ENCODE measurements around the gene VAPB. TPM values are rescaled to one million over a fixed set of nuclear protein-coding genes. Genes with fewer than 3 reads are reported as not detected.

The VAPB gene
- total RNA-seq, 1 donor = 17.2 TPM

DNA sequence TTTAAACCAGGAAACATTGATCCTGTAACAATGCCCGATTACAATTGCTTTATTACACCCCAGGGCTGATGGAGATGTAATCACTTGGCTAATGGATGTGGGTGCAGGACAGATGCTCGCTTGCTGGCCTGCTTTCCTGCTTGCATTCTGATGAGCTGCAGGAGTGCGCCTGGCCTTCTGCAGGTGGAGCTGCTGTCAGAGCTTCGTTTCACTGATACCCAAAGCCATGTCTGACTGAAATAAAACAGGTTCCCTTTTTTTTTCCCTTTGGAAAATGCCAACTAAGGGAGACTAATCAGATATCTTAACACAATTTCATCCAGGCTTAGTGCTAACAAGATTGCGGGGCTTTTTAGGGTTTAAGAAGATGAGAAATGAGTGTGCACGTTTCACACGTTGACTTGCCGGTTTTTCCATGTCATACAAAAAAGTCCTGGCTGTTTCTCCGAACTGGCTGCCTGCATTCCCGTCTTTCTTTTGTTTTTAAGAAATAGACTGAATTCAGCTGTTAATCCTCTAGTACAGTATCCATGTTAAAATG lies 60.7 kb downstream of the VAPB start:
- no peak overlapping the region for H3K4me3 ChIP-seq (ENCODE audit: low read depth, low read length)
- TF ChIP-seq, protein P1, sequence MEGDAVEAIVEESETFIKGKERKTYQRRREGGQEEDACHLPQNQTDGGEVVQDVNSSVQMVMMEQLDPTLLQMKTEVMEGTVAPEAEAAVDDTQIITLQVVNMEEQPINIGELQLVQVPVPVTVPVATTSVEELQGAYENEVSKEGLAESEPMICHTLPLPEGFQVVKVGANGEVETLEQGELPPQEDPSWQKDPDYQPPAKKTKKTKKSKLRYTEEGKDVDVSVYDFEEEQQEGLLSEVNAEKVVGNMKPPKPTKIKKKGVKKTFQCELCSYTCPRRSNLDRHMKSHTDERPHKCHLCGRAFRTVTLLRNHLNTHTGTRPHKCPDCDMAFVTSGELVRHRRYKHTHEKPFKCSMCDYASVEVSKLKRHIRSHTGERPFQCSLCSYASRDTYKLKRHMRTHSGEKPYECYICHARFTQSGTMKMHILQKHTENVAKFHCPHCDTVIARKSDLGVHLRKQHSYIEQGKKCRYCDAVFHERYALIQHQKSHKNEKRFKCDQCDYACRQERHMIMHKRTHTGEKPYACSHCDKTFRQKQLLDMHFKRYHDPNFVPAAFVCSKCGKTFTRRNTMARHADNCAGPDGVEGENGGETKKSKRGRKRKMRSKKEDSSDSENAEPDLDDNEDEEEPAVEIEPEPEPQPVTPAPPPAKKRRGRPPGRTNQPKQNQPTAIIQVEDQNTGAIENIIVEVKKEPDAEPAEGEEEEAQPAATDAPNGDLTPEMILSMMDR (IDR thresholded peaks at IDR 0.05; ENCODE audit: insufficient read depth, low read length) = no peak
- no peak for DNase-seq (ENCODE audit: low read depth)

DNA sequence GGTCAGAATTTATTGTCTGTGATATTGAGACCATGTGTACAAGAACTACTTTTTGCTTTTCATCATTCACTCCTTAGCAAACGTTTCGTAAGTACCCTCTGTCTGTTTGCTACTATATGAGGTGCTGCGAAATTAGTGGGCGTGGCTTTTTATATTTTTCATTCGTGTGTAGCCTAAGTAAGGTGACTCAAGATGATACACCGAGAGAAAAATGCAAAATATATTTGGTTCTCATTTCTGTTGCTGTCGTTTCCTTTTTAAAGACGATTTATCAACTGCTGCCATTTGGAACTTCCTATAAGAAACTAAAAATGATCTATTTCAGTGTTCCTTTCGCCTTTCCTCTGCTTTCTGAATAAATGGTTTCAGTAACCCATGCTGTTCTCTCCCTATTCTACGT lies 61.2 kb downstream of the VAPB start:
- TF ChIP-seq, protein P1 (IDR thresholded peaks at IDR 0.05; ENCODE audit: insufficient read depth, low read length) = no peak
- no peak for DNase-seq (ENCODE audit: low read depth)
- no peak overlapping the region for H3K4me3 ChIP-seq (ENCODE audit: low read depth, low read length)

DNA sequence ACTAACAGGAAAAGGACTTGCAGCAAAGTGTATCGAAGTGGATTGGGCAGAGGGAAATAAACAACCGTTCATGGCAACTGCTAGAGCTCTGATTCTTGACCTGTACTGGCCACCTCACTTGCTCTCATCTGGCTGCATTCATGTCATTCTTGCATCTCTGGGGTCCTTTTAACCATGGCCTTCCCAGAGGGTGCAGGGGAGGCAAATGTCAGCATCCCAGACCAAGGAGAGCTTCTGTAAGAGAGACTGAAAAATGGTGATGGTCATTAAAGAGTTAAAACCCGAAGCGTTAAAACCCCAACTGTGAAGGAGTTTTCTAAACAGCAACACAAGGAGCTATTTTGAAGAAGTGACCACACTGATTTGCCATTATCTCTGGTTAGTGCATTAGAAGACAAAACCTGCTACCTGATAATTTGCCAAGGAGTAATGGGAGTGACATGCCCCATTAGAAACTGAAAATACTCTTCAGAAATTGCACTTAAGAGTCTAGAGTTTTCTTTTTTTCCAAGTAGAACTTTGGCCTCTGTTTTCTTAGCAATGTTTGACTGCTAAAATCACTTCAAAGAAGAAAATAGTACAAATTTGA lies 63.7 kb downstream of the VAPB start:
- TF ChIP-seq, protein P1 (IDR thresholded peaks at IDR 0.05; ENCODE audit: insufficient read depth, low read length) = no peak
- DNase-seq (ENCODE audit: low read depth) = no peak
- no peak overlapping the region for H3K4me3 ChIP-seq (ENCODE audit: low read depth, low read length)

DNA sequence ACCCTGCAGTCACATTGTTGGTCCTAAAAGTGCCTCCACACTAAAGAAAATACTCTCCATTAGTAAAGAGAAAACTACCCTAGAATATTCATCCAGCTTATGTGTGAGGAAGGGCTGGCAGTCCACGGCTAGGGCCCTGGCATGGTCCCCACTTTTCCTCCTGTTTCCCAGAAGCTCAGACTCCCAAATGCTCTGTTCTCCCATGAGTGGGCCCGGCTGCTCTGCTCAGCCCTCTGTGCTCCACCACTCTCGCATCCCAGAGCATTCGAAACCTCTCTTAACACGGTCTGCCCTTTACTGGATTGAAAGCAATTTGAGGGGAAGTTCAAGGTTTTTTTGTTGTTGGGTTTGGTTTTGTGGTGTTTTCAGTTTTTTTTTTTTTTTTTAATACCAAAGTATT lies 64.4 kb downstream of the VAPB start:
- DNase-seq (ENCODE audit: low read depth) = no peak
- H3K4me3 ChIP-seq (ENCODE audit: low read depth, low read length) = no peak overlapping the region
- TF ChIP-seq, protein P1 (IDR thresholded peaks at IDR 0.05; ENCODE audit: insufficient read depth, low read length) = no peak

DNA sequence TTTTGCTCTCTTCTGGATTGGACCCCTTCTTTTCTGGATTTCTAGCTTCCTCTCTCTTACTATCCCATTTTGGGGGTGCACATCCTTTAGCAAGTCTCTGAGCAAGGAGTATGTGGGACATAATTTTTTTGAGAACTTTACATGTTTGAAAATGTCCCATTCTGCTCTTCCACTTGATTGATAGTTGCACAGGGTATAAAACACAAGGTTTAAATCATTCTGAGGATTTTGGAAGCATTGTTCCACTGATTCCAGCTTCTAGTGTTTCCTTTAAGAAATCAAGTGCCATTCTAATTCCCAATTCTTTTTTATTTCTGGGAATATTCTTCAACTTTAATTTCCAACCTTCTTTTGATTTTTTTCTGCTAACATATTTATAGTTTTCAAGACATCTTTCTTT lies 65.4 kb downstream of the VAPB start:
- TF ChIP-seq, protein P1 (IDR thresholded peaks at IDR 0.05; ENCODE audit: insufficient read depth, low read length) = no peak
- no peak overlapping the region for H3K4me3 ChIP-seq (ENCODE audit: low read depth, low read length)
- no peak for DNase-seq (ENCODE audit: low read depth)

DNA sequence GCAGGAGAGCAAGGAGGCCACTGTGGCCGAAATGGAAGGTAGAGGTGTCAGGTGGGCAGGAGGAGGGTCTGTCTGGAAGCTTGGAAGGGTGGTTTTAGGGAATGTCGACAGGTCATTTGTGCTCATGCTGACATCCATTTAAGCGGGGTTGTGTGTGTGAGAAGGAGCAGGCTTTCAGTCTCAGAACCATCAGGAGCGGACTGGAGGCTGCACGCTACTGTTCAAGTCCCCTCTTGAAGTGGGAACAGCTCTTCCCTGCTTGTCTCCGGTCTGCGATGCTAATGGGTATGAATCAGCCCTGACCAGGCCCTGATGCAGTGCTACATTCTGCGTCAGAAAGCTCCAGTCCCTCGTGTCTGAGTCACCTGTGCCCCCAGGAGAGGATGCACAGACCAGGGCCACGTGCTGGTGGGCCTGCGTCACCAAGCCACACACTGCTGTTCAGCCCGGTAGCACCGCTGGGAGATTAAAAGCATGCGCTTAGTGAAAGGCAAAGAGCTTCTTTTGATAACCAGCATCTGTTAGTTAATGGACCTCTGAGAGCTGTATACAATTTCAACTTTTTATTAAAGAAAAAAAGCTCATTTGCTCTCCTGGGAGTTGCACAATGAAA lies 68.2 kb downstream of the VAPB start:
- no peak overlapping the region for H3K4me3 ChIP-seq (ENCODE audit: low read depth, low read length)
- TF ChIP-seq, protein P1 (IDR thresholded peaks at IDR 0.05; ENCODE audit: insufficient read depth, low read length) = no peak
- peak; percentile 25 for DNase-seq (ENCODE audit: low read depth)

Measured in fibroblast of the aortic adventitia (primary cell).